Neural cell (in vitro differentiated cells): ENCODE results near the gene FUT8. TPM values are rescaled to one million over a fixed set of nuclear protein-coding genes. Genes with fewer than 3 reads are reported as not detected.
A peak's percentile ranks its signal among the peaks of the same experiment; 100 is the strongest.

ENCODE experiments used
- H2AFZ ChIP-seq: fragments of 200-600, 300-800 bp; sonication (generic), shearing (Covaris generic); 2 replicates; pipeline ENCODE4 v1.6.0; 2014; ENCODE audit warnings: low read depth, mild to moderate bottlenecking, antibody characterized with exemption, low read length, moderate library complexity
- H3F3A ChIP-seq: fragments of 200-600 bp; shearing (Covaris generic); 2 replicates; pipeline ENCODE4 v1.6.1; 2016; ENCODE audit warnings: mild to moderate bottlenecking, moderate library complexity, mixed read lengths, antibody characterized with exemption, low read length; ENCODE audit not compliant: insufficient read depth, poor library complexity, severe bottlenecking
- H3K27ac ChIP-seq: fragments of 200-600, 300-800 bp; sonication (generic), shearing (Covaris generic); 2 replicates; pipeline ENCODE4 v1.5.1; 2014; ENCODE audit warnings: mild to moderate bottlenecking, low read length, moderate library complexity
- H3K27me3 ChIP-seq: fragments of 300-800, 200-600 bp; sonication (generic), shearing (Covaris generic); 2 replicates; pipeline ENCODE4 v1.6.0; 2014; ENCODE audit warnings: mild to moderate bottlenecking, low read depth, low read length, moderate library complexity; ENCODE audit not compliant: insufficient read depth
- H3K36me3 ChIP-seq: fragments of 300-800, 200-600 bp; sonication (generic), shearing (Covaris generic); 2 replicates; pipeline ENCODE4 v1.5.1; 2014; ENCODE audit warnings: mild to moderate bottlenecking, antibody characterized with exemption, low read length, moderate library complexity; ENCODE audit not compliant: insufficient read depth
- H3K4me2 ChIP-seq: fragments of 300-800, 200-600 bp; sonication (generic), shearing (Covaris generic); 2 replicates; pipeline ENCODE4 v1.6.0; 2014; ENCODE audit warnings: mild to moderate bottlenecking, low read length
- H3K4me3 ChIP-seq: fragments of 300-800, 200-600 bp; sonication (generic), shearing (Covaris generic); 2 replicates; pipeline ENCODE4 v1.5.1; 2014; ENCODE audit warnings: mild to moderate bottlenecking, low read length, moderate library complexity
- H3K79me2 ChIP-seq: fragments of 200-600 bp; shearing (Covaris generic); replicated peaks from 2 replicates; pipeline ENCODE4 v1.6.0; 2014; ENCODE audit warnings: mild to moderate bottlenecking, low read length, moderate library complexity; ENCODE audit not compliant: insufficient read depth
- H3K9ac ChIP-seq: fragments of 300-800, 200-600 bp; sonication (generic), shearing (Covaris generic); 2 replicates; pipeline ENCODE4 v1.6.1; 2016; ENCODE audit warnings: mild to moderate bottlenecking, low read length, mixed read lengths
- H3K9me2 ChIP-seq: fragments of 200-600 bp; shearing (Covaris generic); 2 replicates; pipeline ENCODE4 v1.6.1; 2016; ENCODE audit warnings: mild to moderate bottlenecking, low read length, mixed read lengths; ENCODE audit not compliant: insufficient read depth
- H3K9me3 ChIP-seq: fragments of 200-600, 300-800 bp; sonication (generic), shearing (Covaris generic); 2 replicates; pipeline ENCODE4 v1.6.1; 2016; ENCODE audit warnings: mild to moderate bottlenecking, mixed run types, low read length, moderate library complexity, mixed read lengths
- H4K20me1 ChIP-seq: fragments of 200-600 bp; shearing (Covaris generic); 2 replicates; pipeline ENCODE4 v1.6.1; 2016; ENCODE audit warnings: mild to moderate bottlenecking, mixed run types; ENCODE audit not compliant: insufficient read depth
- EP300 ChIP-seq: fragments of 450-650 bp; conservative IDR thresholded peaks from 2 replicates; pipeline ENCODE4 v1.6.1; 2014; ENCODE audit warnings: antibody characterized with exemption, mild to moderate bottlenecking, moderate library complexity; ENCODE audit not compliant: poor library complexity, severe bottlenecking
- EZH2 ChIP-seq: fragments of 200-600, 300-800 bp; shearing (Covaris generic), sonication (generic); IDR thresholded peaks from 2 replicates; pipeline ENCODE4 v1.6.1; 2014; ENCODE audit warnings: antibody characterized with exemption, low read length, borderline replicate concordance, mild to moderate bottlenecking; ENCODE audit not compliant: insufficient read depth, poor library complexity, severe bottlenecking
- MXI1 ChIP-seq: fragments of 450-650 bp; conservative IDR thresholded peaks from 2 replicates; pipeline ENCODE4 v1.6.1; 2014; ENCODE audit warnings: antibody characterized with exemption, mild to moderate bottlenecking; ENCODE audit not compliant: poor library complexity, severe bottlenecking
- POLR2AphosphoS5 ChIP-seq: IDR thresholded peaks from 2 replicates; pipeline ENCODE4 v1.6.1; 2012
- RAD21 ChIP-seq: fragments of 450-650 bp; conservative IDR thresholded peaks from 2 replicates; pipeline ENCODE4 v1.6.1; 2014; ENCODE audit warnings: antibody characterized with exemption, mild to moderate bottlenecking, moderate library complexity
- SMC3 ChIP-seq: fragments of 450-650 bp; conservative IDR thresholded peaks from 2 replicates; pipeline ENCODE4 v1.6.1; 2014; ENCODE audit warnings: antibody characterized with exemption, mild to moderate bottlenecking, moderate library complexity; ENCODE audit not compliant: poor library complexity
- TAF1 ChIP-seq: IDR thresholded peaks from 2 replicates; pipeline ENCODE4 v1.6.1; 2012; ENCODE audit warnings: low read depth
- polyA plus RNA-seq: library from polyadenylated mRNA; depleted of rRNA; stranded (reverse); fragments of >200 nt; gene quantifications from 2 replicates; pipeline ENCODE4 v1.2.3, GENCODE V29; 2014
- TF ChIP-seq, protein P1 (sequence below): IDR thresholded peaks from 2 replicates; pipeline ENCODE4 v1.6.1; 2012; ENCODE audit warnings: borderline replicate concordance
- TF ChIP-seq, protein P2 (sequence below): fragments of 450-650 bp; IDR thresholded peaks from 2 replicates; pipeline ENCODE4 v1.5.1; 2014; ENCODE audit warnings: antibody characterized with exemption, mild to moderate bottlenecking, moderate library complexity; ENCODE audit not compliant: poor library complexity, severe bottlenecking

FUT8 gene
- polyA plus RNA-seq, 1 donor from 2014 or later, result 72.8 TPM

DNA sequence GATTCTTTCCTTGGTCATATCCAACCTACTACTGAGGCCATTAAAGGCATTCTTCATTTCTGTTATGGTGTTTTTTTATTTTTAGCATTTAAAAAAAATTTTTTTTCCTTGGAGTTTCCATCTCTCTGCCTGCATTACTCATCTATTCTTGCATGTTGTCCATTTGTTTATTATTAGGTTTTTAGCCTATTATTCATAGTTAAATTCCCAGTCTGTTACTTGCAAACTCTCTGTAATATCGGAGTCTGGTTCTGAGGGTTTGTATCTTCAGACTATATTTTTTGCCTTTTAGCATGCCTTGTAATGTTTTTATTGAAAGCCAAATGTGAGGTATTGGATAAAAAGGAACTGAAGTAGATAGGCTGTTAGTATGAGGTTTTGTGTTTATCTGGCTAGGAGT, 284.3 kb downstream of the FUT8 start:
- Histone ChIP-seq H3K9me2 (no peaks in the 10 kb centered on the region), H3K79me2 (peaks cover 7% of the 10 kb centered on the region), H3K9me3 (no peaks in the 10 kb centered on the region), H3K4me2 (no peak overlapping the region), H3K4me3 (no peak overlapping the region), H2AFZ (no peak overlapping the region), H3K27me3 (no peaks in the 10 kb centered on the region), H3K9ac (no peak overlapping the region), H3K36me3 (no peaks in the 10 kb centered on the region), H3F3A (no peaks in the 10 kb centered on the region), H3K27ac (no peak overlapping the region), H4K20me1 (no peaks in the 10 kb centered on the region)
- TF ChIP-seq POLR2AphosphoS5, result no peak
- TF ChIP-seq MXI1, result no peak
- TF ChIP-seq EZH2, result no peak
- no peak for TF ChIP-seq SMC3
- TF ChIP-seq EP300, result no peak
- TF ChIP-seq RAD21, result no peak
- no peak for TF ChIP-seq TAF1
- TF ChIP-seq, protein P1, sequence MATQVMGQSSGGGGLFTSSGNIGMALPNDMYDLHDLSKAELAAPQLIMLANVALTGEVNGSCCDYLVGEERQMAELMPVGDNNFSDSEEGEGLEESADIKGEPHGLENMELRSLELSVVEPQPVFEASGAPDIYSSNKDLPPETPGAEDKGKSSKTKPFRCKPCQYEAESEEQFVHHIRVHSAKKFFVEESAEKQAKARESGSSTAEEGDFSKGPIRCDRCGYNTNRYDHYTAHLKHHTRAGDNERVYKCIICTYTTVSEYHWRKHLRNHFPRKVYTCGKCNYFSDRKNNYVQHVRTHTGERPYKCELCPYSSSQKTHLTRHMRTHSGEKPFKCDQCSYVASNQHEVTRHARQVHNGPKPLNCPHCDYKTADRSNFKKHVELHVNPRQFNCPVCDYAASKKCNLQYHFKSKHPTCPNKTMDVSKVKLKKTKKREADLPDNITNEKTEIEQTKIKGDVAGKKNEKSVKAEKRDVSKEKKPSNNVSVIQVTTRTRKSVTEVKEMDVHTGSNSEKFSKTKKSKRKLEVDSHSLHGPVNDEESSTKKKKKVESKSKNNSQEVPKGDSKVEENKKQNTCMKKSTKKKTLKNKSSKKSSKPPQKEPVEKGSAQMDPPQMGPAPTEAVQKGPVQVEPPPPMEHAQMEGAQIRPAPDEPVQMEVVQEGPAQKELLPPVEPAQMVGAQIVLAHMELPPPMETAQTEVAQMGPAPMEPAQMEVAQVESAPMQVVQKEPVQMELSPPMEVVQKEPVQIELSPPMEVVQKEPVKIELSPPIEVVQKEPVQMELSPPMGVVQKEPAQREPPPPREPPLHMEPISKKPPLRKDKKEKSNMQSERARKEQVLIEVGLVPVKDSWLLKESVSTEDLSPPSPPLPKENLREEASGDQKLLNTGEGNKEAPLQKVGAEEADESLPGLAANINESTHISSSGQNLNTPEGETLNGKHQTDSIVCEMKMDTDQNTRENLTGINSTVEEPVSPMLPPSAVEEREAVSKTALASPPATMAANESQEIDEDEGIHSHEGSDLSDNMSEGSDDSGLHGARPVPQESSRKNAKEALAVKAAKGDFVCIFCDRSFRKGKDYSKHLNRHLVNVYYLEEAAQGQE, result no peak
- TF ChIP-seq, protein P2, sequence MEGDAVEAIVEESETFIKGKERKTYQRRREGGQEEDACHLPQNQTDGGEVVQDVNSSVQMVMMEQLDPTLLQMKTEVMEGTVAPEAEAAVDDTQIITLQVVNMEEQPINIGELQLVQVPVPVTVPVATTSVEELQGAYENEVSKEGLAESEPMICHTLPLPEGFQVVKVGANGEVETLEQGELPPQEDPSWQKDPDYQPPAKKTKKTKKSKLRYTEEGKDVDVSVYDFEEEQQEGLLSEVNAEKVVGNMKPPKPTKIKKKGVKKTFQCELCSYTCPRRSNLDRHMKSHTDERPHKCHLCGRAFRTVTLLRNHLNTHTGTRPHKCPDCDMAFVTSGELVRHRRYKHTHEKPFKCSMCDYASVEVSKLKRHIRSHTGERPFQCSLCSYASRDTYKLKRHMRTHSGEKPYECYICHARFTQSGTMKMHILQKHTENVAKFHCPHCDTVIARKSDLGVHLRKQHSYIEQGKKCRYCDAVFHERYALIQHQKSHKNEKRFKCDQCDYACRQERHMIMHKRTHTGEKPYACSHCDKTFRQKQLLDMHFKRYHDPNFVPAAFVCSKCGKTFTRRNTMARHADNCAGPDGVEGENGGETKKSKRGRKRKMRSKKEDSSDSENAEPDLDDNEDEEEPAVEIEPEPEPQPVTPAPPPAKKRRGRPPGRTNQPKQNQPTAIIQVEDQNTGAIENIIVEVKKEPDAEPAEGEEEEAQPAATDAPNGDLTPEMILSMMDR, result no peak

DNA sequence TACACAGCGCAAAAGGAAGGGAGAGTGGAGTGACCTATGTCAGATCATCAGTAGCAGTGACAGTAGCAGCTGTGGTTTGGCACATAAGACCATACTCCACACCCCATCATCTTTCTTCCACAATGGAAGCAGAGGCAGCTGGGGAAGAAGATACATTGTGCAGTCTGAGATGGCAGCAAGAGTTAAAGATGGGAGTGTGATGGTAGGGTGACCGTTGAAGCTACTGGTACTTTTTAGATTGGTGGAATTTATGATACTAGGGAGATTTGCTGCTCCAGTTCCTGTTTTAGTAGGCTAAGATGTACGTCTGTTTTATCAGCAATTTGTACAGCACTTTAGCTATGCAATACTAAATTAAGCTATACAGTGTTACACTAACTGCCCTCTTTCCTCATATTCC, 291.0 kb downstream of the FUT8 start:
- Histone ChIP-seq H2AFZ (no peak overlapping the region), H3K36me3 (no peaks in the 10 kb centered on the region), H3K9me3 (no peaks in the 10 kb centered on the region), H4K20me1 (no peaks in the 10 kb centered on the region), H3K9ac (no peak overlapping the region), H3K27me3 (no peaks in the 10 kb centered on the region), H3K9me2 (no peaks in the 10 kb centered on the region), H3K27ac (peak overlapping the region; percentile 19), H3K79me2 (no peaks in the 10 kb centered on the region), H3K4me3 (peak overlapping the region; percentile 16), H3K4me2 (no peak overlapping the region), H3F3A (no peaks in the 10 kb centered on the region)
- TF ChIP-seq EZH2 (no peak), RAD21 (no peak), TAF1 (no peak), SMC3 (no peak), MXI1 (no peak), POLR2AphosphoS5 (no peak), EP300 (no peak)
- TF ChIP-seq, protein P1, result no peak
- TF ChIP-seq, protein P2, result no peak
